Psoas muscle (tissue), 8 donors: ENCODE results near the gene GRK5. TPM values are rescaled to one million over a fixed set of nuclear protein-coding genes. Genes with fewer than 3 reads are reported as not detected.

Experiments
- ATAC-seq, 4 donors: fragments of 200-7000 bp; cut with Tn5 transposase; one replicate each; pipeline ENCODE4 v1.9.1; 2020; ENCODE audit warnings: moderate library complexity in 3 of 4, mild to moderate bottlenecking in 2 of 4
- DNase-seq, 2 donors: peaks; one replicate each; pipeline ENCODE4 v3.0.0-alpha.2; 2020
- H3K27ac ChIP-seq: fragments of 200-600 bp; one replicate; pipeline ENCODE4 v1.8.0; 2022
- H3K27me3 ChIP-seq, 3 donors: fragments of 200-600 bp in 1 of 3; one replicate each; pipeline versions ENCODE4 v1.6.1 to v1.8.0; 2013 to 2022; ENCODE audit warnings: low read length in 2 of 3, mild to moderate bottlenecking in 2 of 3, moderate library complexity in 1 of 3; ENCODE audit not compliant: insufficient read depth in 3 of 3
- H3K36me3 ChIP-seq, 2 donors: fragments of 200-600 bp in 1 of 2; one replicate each; pipeline versions ENCODE4 v1.6.1 to v1.8.0; 2013 to 2022; ENCODE audit warnings: low read depth in 1 of 2, mild to moderate bottlenecking in 1 of 2, moderate library complexity in 1 of 2; ENCODE audit not compliant: insufficient read depth in 1 of 2
- H3K4me1 ChIP-seq: fragments of 200-600 bp; one replicate; pipeline ENCODE4 v1.8.0; 2022
- H3K4me3 ChIP-seq: fragments of 200-600 bp; one replicate; pipeline ENCODE4 v1.8.0; 2022; ENCODE audit warnings: mild to moderate bottlenecking
- H3K9me3 ChIP-seq: fragments of 200-600 bp; one replicate; pipeline ENCODE4 v1.8.0; 2022
- CTCF ChIP-seq: fragments of 200-600 bp; IDR thresholded peaks from one replicate; pipeline ENCODE4 v1.8.0; 2022; ENCODE audit warnings: antibody characterized with exemption
- WGBS, 3 donors: extraction: QIAGEN DNeasy Blood & Tissue Kit; methylation state at CpG; one replicate each; pipeline versions ENCODE4 v1.1.6 to v1.1.7; 2013; 5-methylcytosine and 5-hydroxymethylcytosine counted together
- intact Hi-C, 2 donors: fragments of 100-400 bp; cut with DNase I; formaldehyde crosslinking; loops; one replicate each; pipeline versions ENCODE4 v1.11.0 to v1.14.2; 2022
- polyA plus RNA-seq, 3 donors: library from polyadenylated mRNA; stranded (reverse); fragments of 200-250 nt; gene quantifications; one replicate each; pipeline ENCODE4 v1.2.3, GENCODE V29; 2013
- total RNA-seq, 4 donors: library from RNA; stranded (reverse); fragmentation: NEBNext Ultra II Directional in 2 of 4; extraction: Animal tissue kit (Norgen Biotek cat#: 25700) in 2 of 4; gene quantifications; one replicate each; pipeline versions ENCODE4 v1.2.1 to v1.2.4, GENCODE V29; 2021 to 2023
- donor health status: healthy with polysubstance abuse.
- donor health status: DM: no; HTN: no; CAD: no; lungs with moderate emphysema.
- donor health status: Bipolar disorder and iron deficiency.
- donor health status: healthy.
- donor health status: DM: yes; HTN: yes; CAD: no.
- donor health status: DM: no; HTN: no; CAD: no.
- donor health status: DM: no; HTN: no; CAD: no.
- donor health status: DM: yes; HTN: yes; CAD: no.

GRK5 gene
- total and polyA plus RNA-seq, 7 donors = 7.0 to 15.5 (median 8.0) TPM

GRCh38 chr10:119201233-119201632 is 6.1 kb upstream of the GRK5 start:
- Histone ChIP-seq H3K9me3 (no peaks in the 10 kb centered on the region), H3K4me3 (no peak overlapping the region), H3K36me3 (no peaks in the 10 kb centered on the region), H3K4me1 (no peaks in the 10 kb centered on the region), H3K27ac (no peak overlapping the region), H3K27me3 (no peaks in the 10 kb centered on the region)
- DNase-seq = no peak
- WGBS, 3 donors = 69 to 87% (median 69%) methylated on average over 1 of the region's 1 CpG
- ATAC-seq = no peak
- intact Hi-C loops = no loop called here
- no peak for TF ChIP-seq CTCF

GRCh38 chr10:119203006-119203405 is 4.4 kb upstream of the GRK5 start:
- Histone ChIP-seq H3K4me3 (no peak overlapping the region), H3K4me1 (no peaks in the 10 kb centered on the region), H3K27me3 (no peaks in the 10 kb centered on the region), H3K27ac (no peak overlapping the region), H3K9me3 (no peaks in the 10 kb centered on the region), H3K36me3 (no peaks in the 10 kb centered on the region)
- DNase-seq = no peak
- 62 to 71% (median 63%) methylated on average over 4 of the region's 4 CpGs for WGBS, 3 donors
- TF ChIP-seq CTCF = no peak
- no peak for ATAC-seq
- intact Hi-C loops = loop anchor here in 1 of 2 donors (2.0 kb wide), 1 partner anchor 242 kb away; no protein-coding TSS in a partner anchor

- ATAC-seq (peak in 3 of 4 donors; percentile 12 to 25 (median 15)), DNase-seq (peak; percentile 76 to 80)
- Histone ChIP-seq H3K27ac (peak overlapping the region; percentile 94), H3K36me3 (no peaks in the 10 kb centered on the region), H3K4me1 (no peaks in the 10 kb centered on the region), H3K4me3 (peak overlapping the region; percentile 87), H3K9me3 (no peaks in the 10 kb centered on the region), H3K27me3 (no peaks in the 10 kb centered on the region)
- WGBS, 3 donors = 41 to 50% (median 50%) methylated on average over 17 of the region's 17 CpGs
- intact Hi-C loops = loop anchor here in 1 of 2 donors (5.0 kb wide), 1 partner anchor 91 kb away; no protein-coding TSS in a partner anchor
- no peak for TF ChIP-seq CTCF
Observed at GRCh38 chr10:119205894-119206602, 1.3 kb upstream of the GRK5 start.

- peak; percentile 67 to 74 (median 72) for ATAC-seq
- Histone ChIP-seq H3K36me3 (no peaks in the 10 kb centered on the region), H3K27me3 (no peaks in the 10 kb centered on the region), H3K4me3 (peak overlapping the region; percentile 87), H3K27ac (peak overlapping the region; percentile 94), H3K9me3 (no peaks in the 10 kb centered on the region), H3K4me1 (no peaks in the 10 kb centered on the region)
- WGBS, 3 donors = 0 to 4% (median 1%) methylated on average over 39 to 97 of the region's 97 CpGs
- TF ChIP-seq CTCF = peak; percentile 82
- intact Hi-C loops = loop anchor here in 1 of 2 donors (5.0 kb wide), 1 partner anchor 91 kb away; no protein-coding TSS in a partner anchor
- peak; percentile 74 to 85 for DNase-seq
Observed at GRCh38 chr10:119206603-119207365, 587 bp upstream of the GRK5 start.
